NB4 (cell line): ENCODE results near the gene CRB1.

Experiments used
- DNase-seq: peaks from one replicate; pipeline ENCODE4 v3.0.0; 2010; ENCODE audit warnings: low read depth
- H3K4me3 ChIP-seq: one replicate; pipeline ENCODE4 v1.5.1; 2011; ENCODE audit warnings: mild to moderate bottlenecking, low read depth, low read length, moderate library complexity
- MYC ChIP-seq: IDR thresholded peaks from 2 replicates; pipeline ENCODE4 v1.6.1; 2011; ENCODE audit warnings: low read depth, low read length
- POLR2A ChIP-seq: IDR thresholded peaks from 2 replicates; pipeline ENCODE4 v1.6.1; 2011; ENCODE audit warnings: mild to moderate bottlenecking; ENCODE audit not compliant: insufficient read length; ENCODE audit errors: extremely low read depth
- TF ChIP-seq, protein P1 (sequence below): IDR thresholded peaks from one replicate; pipeline ENCODE4 v1.5.1; 2012; ENCODE audit warnings: low read depth, low read length
- TF ChIP-seq, protein P2 (sequence below): IDR thresholded peaks from 2 replicates; pipeline ENCODE4 v1.6.1; 2011; ENCODE audit warnings: low read depth, low read length

The CRB1 gene

DNA sequence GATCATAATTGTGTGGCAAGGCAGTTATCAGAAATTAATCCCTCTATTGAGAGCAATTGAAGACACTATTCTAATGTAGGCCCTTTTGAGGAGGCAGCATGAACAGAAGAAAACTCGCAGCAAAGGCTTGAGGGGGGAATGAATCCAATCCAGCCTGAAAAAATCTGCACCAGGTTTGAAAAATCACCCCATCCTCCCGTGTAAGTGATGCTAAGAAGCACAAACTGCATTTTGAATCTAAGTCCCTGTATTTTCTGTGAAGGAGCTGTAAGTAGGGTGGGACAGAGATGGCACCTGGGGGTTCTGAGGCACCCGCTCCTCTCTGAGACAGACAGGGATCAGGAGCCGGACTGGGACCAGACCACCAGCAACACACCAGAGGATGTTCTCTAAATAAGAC lies at the start of gene CRB1:
Gene CRB1 (plus strand): TSS at position 241 of the 400 bp plus-strand sequence. CDS start 161 bp downstream, outside the sequence.
- TF ChIP-seq, protein P1, sequence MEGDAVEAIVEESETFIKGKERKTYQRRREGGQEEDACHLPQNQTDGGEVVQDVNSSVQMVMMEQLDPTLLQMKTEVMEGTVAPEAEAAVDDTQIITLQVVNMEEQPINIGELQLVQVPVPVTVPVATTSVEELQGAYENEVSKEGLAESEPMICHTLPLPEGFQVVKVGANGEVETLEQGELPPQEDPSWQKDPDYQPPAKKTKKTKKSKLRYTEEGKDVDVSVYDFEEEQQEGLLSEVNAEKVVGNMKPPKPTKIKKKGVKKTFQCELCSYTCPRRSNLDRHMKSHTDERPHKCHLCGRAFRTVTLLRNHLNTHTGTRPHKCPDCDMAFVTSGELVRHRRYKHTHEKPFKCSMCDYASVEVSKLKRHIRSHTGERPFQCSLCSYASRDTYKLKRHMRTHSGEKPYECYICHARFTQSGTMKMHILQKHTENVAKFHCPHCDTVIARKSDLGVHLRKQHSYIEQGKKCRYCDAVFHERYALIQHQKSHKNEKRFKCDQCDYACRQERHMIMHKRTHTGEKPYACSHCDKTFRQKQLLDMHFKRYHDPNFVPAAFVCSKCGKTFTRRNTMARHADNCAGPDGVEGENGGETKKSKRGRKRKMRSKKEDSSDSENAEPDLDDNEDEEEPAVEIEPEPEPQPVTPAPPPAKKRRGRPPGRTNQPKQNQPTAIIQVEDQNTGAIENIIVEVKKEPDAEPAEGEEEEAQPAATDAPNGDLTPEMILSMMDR, result no peak
- no peak for TF ChIP-seq POLR2A
- TF ChIP-seq, protein P2, sequence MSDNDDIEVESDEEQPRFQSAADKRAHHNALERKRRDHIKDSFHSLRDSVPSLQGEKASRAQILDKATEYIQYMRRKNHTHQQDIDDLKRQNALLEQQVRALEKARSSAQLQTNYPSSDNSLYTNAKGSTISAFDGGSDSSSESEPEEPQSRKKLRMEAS, result no peak
- no peak for TF ChIP-seq MYC
- no peak for DNase-seq
- no peak within 1 kb of the TSS for H3K4me3 ChIP-seq

DNA sequence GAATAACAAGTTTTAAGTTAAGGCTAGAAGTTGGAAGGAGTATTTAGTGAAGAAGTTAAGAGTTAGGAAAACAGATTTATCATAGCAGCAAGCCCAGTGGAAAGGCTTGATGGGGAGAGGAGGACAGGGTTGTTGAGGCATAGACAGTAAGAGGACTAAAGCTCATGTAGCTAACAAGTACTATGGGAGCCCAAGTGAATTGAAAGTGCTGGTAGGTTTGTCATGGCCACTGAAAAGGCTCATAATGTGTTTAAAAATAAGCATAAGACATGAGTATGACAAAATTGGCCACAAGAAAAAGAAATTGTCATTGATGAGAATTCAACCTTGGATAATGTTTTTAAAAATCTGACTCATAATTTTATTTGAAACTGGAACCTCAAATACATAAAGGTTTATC lies 49.2 kb upstream of the CRB1 start:
- DNase-seq, result no peak

DNA sequence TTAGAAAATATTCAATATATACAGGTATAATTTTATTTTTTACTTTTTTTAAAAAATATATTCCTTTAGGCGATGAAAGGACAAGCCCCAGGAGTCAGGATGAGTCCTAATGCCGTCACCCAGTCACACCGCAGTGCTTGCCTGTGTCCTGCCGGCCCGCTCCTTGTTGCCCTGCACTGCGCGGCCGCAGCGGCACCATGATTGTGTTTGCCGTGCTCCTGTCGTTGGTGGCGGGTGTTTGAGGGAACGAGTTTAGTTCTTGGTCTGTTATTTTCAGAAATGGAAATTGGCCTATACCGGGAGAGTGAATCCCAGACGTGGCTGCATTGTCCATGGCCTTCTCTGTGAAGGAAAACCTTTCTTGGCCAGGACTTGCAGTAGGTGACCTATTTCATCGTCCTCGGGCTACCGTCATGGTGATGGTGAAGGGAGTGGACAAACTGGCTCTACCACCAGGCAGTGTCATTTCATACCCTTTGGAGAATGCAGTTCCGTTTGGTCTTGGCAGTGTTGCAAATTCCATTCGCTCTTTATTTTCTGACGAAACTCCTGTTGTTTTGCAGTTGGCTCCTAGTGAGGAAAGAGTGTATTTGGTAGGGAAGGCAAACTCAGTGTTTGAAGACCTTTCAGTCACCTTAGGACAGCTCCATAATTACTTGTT lies 45.9 kb upstream of the CRB1 start:
- no peak for DNase-seq
- no peak overlapping the region for H3K4me3 ChIP-seq
- TF ChIP-seq, protein P1, result no peak
- no peak for TF ChIP-seq MYC
- TF ChIP-seq, protein P2, result no peak
- TF ChIP-seq POLR2A, result no peak

More for the DNA sequence above, 49.2 kb upstream of the CRB1 start:
- no peak overlapping the region for H3K4me3 ChIP-seq
- TF ChIP-seq MYC (no peak), POLR2A (no peak)
- TF ChIP-seq, protein P2, result no peak
- TF ChIP-seq, protein P1, result no peak

DNA sequence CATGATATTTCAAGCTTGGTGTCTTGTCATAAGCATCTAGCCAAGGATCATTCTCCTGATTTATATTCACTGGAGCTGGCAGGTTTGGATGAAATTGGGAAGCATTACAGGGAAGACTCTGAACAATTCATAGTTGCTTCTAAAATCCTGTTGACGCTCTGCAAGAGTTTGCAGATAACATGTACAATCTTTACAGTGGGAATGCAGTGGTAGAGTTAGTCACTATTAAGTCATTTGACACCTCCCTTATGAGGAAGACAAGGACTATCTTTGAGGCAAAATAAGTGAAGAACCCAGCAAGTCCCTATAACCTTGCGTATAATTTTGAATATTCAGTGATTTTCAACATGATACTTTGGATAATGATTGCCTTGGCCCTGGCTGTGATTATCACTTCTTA lies 45.3 kb upstream of the CRB1 start:
- DNase-seq, result no peak
- H3K4me3 ChIP-seq, result no peak overlapping the region
- TF ChIP-seq, protein P2, result no peak
- TF ChIP-seq POLR2A (no peak), MYC (no peak)
- TF ChIP-seq, protein P1, result no peak

DNA sequence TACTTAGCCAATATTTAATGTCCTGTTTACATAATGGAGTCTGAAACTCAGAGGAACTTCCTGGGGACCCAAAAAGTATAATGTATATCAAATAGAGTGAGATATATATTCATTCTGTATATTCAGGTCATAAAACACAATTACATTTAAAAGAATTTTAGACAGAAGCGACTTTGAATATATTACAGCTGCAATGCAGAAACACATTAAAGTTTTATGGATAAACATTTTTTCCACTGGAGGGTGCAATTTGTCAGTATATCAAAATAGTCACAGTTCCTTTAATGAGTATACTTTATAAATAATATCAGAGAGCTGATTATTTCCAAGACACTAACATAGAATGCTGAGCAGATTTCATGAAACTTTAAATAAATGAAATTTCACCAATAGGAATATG lies 43.9 kb upstream of the CRB1 start:
- TF ChIP-seq, protein P1, result no peak
- TF ChIP-seq POLR2A, result no peak
- TF ChIP-seq MYC, result no peak
- TF ChIP-seq, protein P2, result no peak
- no peak for DNase-seq

DNA sequence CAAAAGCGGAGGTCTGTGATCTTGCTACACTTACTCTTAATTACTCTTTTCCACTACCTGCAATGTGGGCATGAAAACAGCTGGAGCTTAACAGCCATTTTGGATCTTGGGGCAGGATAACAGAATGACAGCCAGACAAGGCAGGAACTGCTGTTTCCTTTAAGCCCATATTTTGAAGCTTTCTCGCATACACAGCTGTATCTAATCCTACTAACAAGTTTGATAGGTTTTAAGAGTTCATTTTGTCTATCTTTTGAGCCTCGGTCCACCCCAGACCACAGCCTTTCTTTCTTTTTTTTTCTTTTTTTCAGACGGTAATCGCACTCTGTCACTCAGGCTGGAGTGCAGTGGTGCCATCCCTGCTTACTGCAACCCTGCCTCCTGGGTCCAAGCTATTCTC lies 42.4 kb upstream of the CRB1 start:
- no peak overlapping the region for H3K4me3 ChIP-seq
- TF ChIP-seq POLR2A, result no peak
- TF ChIP-seq, protein P1, result no peak
- TF ChIP-seq, protein P2, result no peak
- TF ChIP-seq MYC, result no peak
- no peak for DNase-seq

More for the DNA sequence above, 43.9 kb upstream of the CRB1 start:
- H3K4me3 ChIP-seq, result no peak overlapping the region
